ENCODE data around the gene CTSE.
"Not testable (repeated sequence)": the region's sequence is repeated elsewhere in the genome, so short reads cannot be mapped to it uniquely, and the experiment has no call there.

GRCh38 chr1:206052919-206053610 is 29.4 kb upstream of the CTSE start, which contains the start of gene RHEX:
- TF ChIP-seq THAP7 (CRISPR knock-in tag; IDR thresholded peaks at IDR 0.05); ZNF615 (CRISPR knock-in tag; IDR thresholded peaks at IDR 0.05; ENCODE audit: borderline replicate concordance); ZFP82 (CRISPR knock-in tag; IDR thresholded peaks at IDR 0.05; ENCODE audit: borderline replicate concordance); SIN3A (IDR thresholded peaks at IDR 0.05; ENCODE audit: borderline replicate concordance, low read depth, low read length); XBP1 (CRISPR knock-in tag; IDR thresholded peaks at IDR 0.05); POLR2AphosphoS2 (IDR thresholded peaks at IDR 0.05; ENCODE audit: low read depth, low read length); ZNF18 (CRISPR knock-in tag; IDR thresholded peaks at IDR 0.05; ENCODE audit: insufficient replicate concordance); BRCA1 (CRISPR knock-in tag; IDR thresholded peaks at IDR 0.05): not testable (repeated sequence)
- TF ChIP-seq POLR2A (IDR thresholded peaks at IDR 0.05; ENCODE audit: insufficient read depth in 1 of 2, low read depth in 2 of 2, low read length in 2 of 2): peak; percentile 51 to 59; a peak in 3 of 4 replicates

Data from HepG2 (cell line).